GM23248 (cell line): Measurements from ENCODE around the gene CTNNA3. TPM values are rescaled to one million over a fixed set of nuclear protein-coding genes. Genes with fewer than 3 reads are reported as not detected.
A peak's percentile ranks its signal among the peaks of the same experiment; 100 is the strongest.

Experiments used
- DNase-seq: peaks from one replicate; pipeline ENCODE4 v3.0.0-alpha.2; 2015
- H2AFZ ChIP-seq: fragments of 200-600 bp; sonication (generic); 2 replicates; pipeline ENCODE4 v1.6.1; 2016; ENCODE audit warnings: antibody characterized with exemption
- H3F3A ChIP-seq: fragments of 200-600 bp; sonication (generic); 2 replicates; pipeline ENCODE4 v1.6.1; 2016; ENCODE audit warnings: mild to moderate bottlenecking, antibody characterized with exemption, mixed run types; ENCODE audit not compliant: insufficient read depth
- H3K27ac ChIP-seq: fragments of 200-600 bp; sonication (generic); 2 replicates; pipeline ENCODE4 v1.5.1; 2016; ENCODE audit warnings: mild to moderate bottlenecking
- H3K27me3 ChIP-seq: fragments of 200-600 bp; sonication (generic); replicated peaks from 2 replicates; pipeline ENCODE4 v1.6.1; 2016; ENCODE audit warnings: mild to moderate bottlenecking; ENCODE audit not compliant: insufficient read depth
- H3K36me3 ChIP-seq: fragments of 200-600 bp; sonication (generic); 2 replicates; pipeline ENCODE4 v1.6.1; 2016; ENCODE audit warnings: low read depth, mild to moderate bottlenecking
- H3K4me1 ChIP-seq: fragments of 200-600 bp; sonication (generic); 2 replicates; pipeline ENCODE4 v1.6.1; 2016; ENCODE audit warnings: mild to moderate bottlenecking; ENCODE audit not compliant: insufficient read depth
- H3K4me2 ChIP-seq: fragments of 200-600 bp; sonication (generic); one replicate; pipeline ENCODE4 v1.6.1; 2016; ENCODE audit warnings: mild to moderate bottlenecking; ENCODE audit not compliant: unreplicated experiment
- H3K4me3 ChIP-seq: fragments of 200-600 bp; sonication (generic); 2 replicates; pipeline ENCODE4 v1.5.1; 2016; ENCODE audit warnings: mild to moderate bottlenecking
- H3K79me2 ChIP-seq: fragments of 200-600 bp; sonication (generic); 2 replicates; pipeline ENCODE4 v1.6.1; 2016; ENCODE audit warnings: mild to moderate bottlenecking; ENCODE audit not compliant: insufficient read depth
- H3K9ac ChIP-seq: fragments of 200-600 bp; sonication (generic); 2 replicates; pipeline ENCODE4 v1.6.1; 2016; ENCODE audit warnings: mild to moderate bottlenecking
- H3K9me2 ChIP-seq: fragments of 200-600 bp; sonication (generic); 2 replicates; pipeline ENCODE4 v1.6.1; 2016; ENCODE audit warnings: mixed run types, mild to moderate bottlenecking, moderate library complexity; ENCODE audit not compliant: insufficient read depth
- H3K9me3 ChIP-seq: fragments of 200-600 bp; sonication (generic); one replicate; pipeline ENCODE4 v1.6.1; 2017; ENCODE audit warnings: low read depth
- H4K20me1 ChIP-seq: fragments of 200-600 bp; sonication (generic); 2 replicates; pipeline ENCODE4 v1.6.0; 2016; ENCODE audit not compliant: insufficient read depth
- EZH2 ChIP-seq: fragments of 200-600 bp; sonication (generic); IDR thresholded peaks from 2 replicates; pipeline ENCODE4 v1.6.1; 2018; ENCODE audit warnings: antibody characterized with exemption, mild to moderate bottlenecking; ENCODE audit not compliant: insufficient read depth, poor library complexity, severe bottlenecking
- EZH2phosphoT487 ChIP-seq: fragments of 200-600 bp; sonication (generic); IDR thresholded peaks from 2 replicates; pipeline ENCODE4 v1.6.1; 2018; ENCODE audit warnings: antibody characterized with exemption, moderate library complexity, mild to moderate bottlenecking, low read depth; ENCODE audit not compliant: insufficient read depth
- WGBS, 2 experiments: methylation state at CpG; one replicate each; pipeline ENCODE4 v1.1.6; 2015 to 2017; ENCODE audit warnings: low lambda C conversion rate in 2 of 2, low coverage in 1 of 2; ENCODE audit errors: missing lambda C conversion rate in 2 of 2; 5-methylcytosine and 5-hydroxymethylcytosine counted together
- in situ Hi-C: fragments of 300-500 bp; cut with MboI; formaldehyde crosslinking; loops from 2 replicates; pipeline ENCODE4 v1.15.0; 2020
- polyA plus RNA-seq: library from polyadenylated mRNA; unstranded; fragments of >200 nt; fragmentation: Nextera tagmentation; extraction: Ambion mirVana; gene quantifications from 2 replicates; pipeline ENCODE4 v1.2.1, GENCODE V29; 2016
- total RNA-seq: library from RNA; depleted of rRNA; stranded (reverse); fragments of >200 nt; shearing (Covaris generic); gene quantifications from 2 replicates; pipeline ENCODE4 v1.2.3, GENCODE V29; 2014

Gene CTNNA3
- total and polyA plus RNA-seq, 2 experiments from 2014 or later: not detected

DNA sequence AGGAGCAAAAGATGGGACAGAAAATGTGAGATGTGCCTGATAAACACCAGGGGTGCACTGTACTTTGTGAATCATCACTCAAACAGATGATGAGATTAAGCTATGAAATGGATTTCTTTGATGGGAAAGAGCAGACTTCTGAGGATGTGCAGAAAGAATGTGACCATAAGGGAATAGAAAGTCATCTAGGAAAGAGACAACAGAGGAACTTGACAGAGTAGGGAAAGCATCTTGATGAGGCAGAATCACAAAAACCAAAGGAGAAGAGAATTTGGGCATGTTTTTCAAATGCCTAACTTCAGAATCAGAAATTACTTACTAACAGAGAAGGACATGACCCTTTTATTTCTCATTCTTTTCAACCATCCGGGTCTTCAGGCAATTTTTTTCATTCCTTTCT lies 852.6 kb downstream of the CTNNA3 start:
- in situ Hi-C loops: no loop called here
- Histone ChIP-seq H3K36me3 (no peaks in the 10 kb centered on the region), H3K9me2 (no peaks in the 10 kb centered on the region), H3K27ac (no peak overlapping the region), H3K79me2 (no peaks in the 10 kb centered on the region), H3K4me1 (no peaks in the 10 kb centered on the region), H3K27me3 (no peaks in the 10 kb centered on the region), H3K4me3 (no peak overlapping the region), H4K20me1 (no peaks in the 10 kb centered on the region), H3F3A (no peaks in the 10 kb centered on the region), H3K4me2 (no peak overlapping the region), H3K9ac (no peak overlapping the region), H3K9me3 (no peaks in the 10 kb centered on the region), H2AFZ (no peak overlapping the region)
- WGBS, 2 experiments: 15 to 20% methylated on average over 1 of the region's 1 CpG
- no peak for TF ChIP-seq EZH2phosphoT487
- TF ChIP-seq EZH2: no peak
- DNase-seq: no peak

DNA sequence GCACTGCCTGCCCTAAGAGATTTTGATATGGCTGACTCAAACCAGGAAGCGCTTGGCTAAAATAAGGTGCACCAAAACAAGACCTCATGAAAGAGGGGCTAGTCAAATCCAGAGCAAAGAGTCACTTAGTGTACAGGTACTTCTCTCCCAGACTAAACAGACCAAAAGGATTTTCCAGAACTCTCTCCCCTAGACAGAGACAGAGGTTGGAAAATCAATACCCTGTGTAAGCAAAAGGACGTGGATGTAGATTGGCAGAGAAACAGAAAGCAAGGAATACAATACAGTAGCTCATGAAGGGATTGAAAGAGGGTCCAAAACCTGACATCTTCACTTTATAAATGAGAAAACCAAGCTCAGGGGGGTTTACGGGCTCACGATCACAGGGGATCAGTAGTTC lies 853.1 kb downstream of the CTNNA3 start:
- H3K79me2 ChIP-seq: no peaks in the 10 kb centered on the region
- no peaks in the 10 kb centered on the region for H3K4me1 ChIP-seq
- in situ Hi-C loops: no loop called here
- DNase-seq: no peak
- no peaks in the 10 kb centered on the region for H3K36me3 ChIP-seq
- H3K27me3 ChIP-seq: no peaks in the 10 kb centered on the region
- no peak overlapping the region for H2AFZ ChIP-seq
- H3F3A ChIP-seq: no peaks in the 10 kb centered on the region
- no peak overlapping the region for H3K4me2 ChIP-seq
- H3K9ac ChIP-seq: no peak overlapping the region
- H4K20me1 ChIP-seq: no peaks in the 10 kb centered on the region
- no peaks in the 10 kb centered on the region for H3K9me2 ChIP-seq
- H3K27ac ChIP-seq: no peak overlapping the region
- 26 to 30% methylated on average over 4 of the region's 4 CpGs for WGBS, 2 experiments
- H3K4me3 ChIP-seq: no peak overlapping the region
- H3K9me3 ChIP-seq: no peaks in the 10 kb centered on the region
- TF ChIP-seq EZH2phosphoT487 (no peak), EZH2 (no peak)

DNA sequence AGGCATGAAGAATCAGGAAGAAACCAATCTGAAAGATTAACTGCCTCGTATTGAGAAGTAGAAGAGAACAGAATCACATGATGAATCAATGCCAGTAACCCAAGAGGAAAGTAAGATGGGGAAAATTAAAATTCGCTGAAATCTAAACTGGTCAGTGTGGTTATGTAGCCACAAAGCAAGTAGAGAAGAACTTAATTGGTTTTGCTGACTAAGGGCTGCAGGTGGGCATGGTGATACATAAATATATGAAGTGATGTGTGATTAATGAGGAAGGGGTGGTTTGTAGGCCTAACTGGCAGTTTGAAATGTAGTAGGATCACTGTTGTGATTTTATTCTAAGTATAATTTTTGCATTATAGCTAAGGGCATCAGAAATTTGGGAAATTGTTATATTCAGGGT lies 853.6 kb downstream of the CTNNA3 start:
- Histone ChIP-seq H3K9ac (no peak overlapping the region), H4K20me1 (no peaks in the 10 kb centered on the region), H3K9me3 (no peaks in the 10 kb centered on the region), H2AFZ (no peak overlapping the region), H3F3A (no peaks in the 10 kb centered on the region), H3K4me3 (no peak overlapping the region), H3K27ac (no peak overlapping the region), H3K4me2 (no peak overlapping the region), H3K4me1 (no peaks in the 10 kb centered on the region), H3K36me3 (no peaks in the 10 kb centered on the region), H3K27me3 (no peaks in the 10 kb centered on the region), H3K79me2 (no peaks in the 10 kb centered on the region), H3K9me2 (no peaks in the 10 kb centered on the region)
- in situ Hi-C loops: no loop called here
- no peak for TF ChIP-seq EZH2
- no peak for TF ChIP-seq EZH2phosphoT487
- no peak for DNase-seq
- 29 to 39% methylated on average over 2 of the region's 2 CpGs for WGBS, 2 experiments

DNA sequence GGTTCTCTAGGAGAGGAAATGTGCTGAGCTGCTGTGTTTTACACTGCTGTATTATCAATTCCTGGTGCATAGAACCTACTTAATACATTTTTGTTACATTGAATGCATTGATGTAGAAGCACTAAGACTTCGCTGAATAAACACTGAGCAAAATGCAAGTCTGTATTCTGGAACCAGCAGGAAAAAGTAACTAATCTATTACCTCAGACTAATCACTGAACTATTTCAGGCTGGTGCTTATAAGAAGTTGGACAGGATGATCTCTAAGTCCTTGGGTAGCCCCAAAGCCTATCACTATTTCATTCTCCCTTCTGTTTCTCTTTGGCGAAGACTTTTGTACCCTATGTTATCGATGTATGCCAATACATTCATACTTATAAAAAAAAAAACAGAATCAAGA lies 857.3 kb downstream of the CTNNA3 start:
- DNase-seq: no peak
- in situ Hi-C loops: no loop called here

DNA sequence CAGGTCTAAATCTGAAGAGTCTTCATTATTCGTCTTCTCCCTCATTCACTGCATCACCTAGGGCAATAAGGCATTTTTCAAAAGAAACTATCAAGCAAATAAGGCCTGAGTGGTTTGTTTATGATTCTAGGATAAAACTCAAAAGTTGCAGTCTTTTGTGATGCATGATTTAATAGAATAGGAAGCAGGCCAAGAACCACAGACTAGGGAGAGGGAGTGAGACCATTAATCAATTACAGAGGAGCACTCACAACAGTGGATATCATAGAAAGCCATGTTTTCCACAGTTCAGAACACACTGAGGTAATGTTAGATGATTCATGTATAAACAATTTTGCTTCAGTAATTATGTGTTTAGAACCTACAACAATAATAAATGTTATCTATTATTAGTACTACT lies 858.0 kb downstream of the CTNNA3 start:
- no peaks in the 10 kb centered on the region for H3K27me3 ChIP-seq
- H3K9me3 ChIP-seq: no peaks in the 10 kb centered on the region
- no peaks in the 10 kb centered on the region for H3K36me3 ChIP-seq
- no peak overlapping the region for H3K4me3 ChIP-seq
- H3K9ac ChIP-seq: no peak overlapping the region
- no peaks in the 10 kb centered on the region for H3K4me1 ChIP-seq
- TF ChIP-seq EZH2 (no peak), EZH2phosphoT487 (no peak)
- H3K9me2 ChIP-seq: no peaks in the 10 kb centered on the region
- H3K79me2 ChIP-seq: no peaks in the 10 kb centered on the region
- H2AFZ ChIP-seq: no peak overlapping the region
- in situ Hi-C loops: no loop called here
- H4K20me1 ChIP-seq: no peaks in the 10 kb centered on the region
- H3F3A ChIP-seq: no peaks in the 10 kb centered on the region
- peak; percentile 1 for DNase-seq
- WGBS, 2 experiments: 37 to 38% methylated on average over 1 of the region's 1 CpG
- H3K4me2 ChIP-seq: no peak overlapping the region
- H3K27ac ChIP-seq: no peak overlapping the region

More for the DNA sequence above, 857.3 kb downstream of the CTNNA3 start:
- TF ChIP-seq EZH2 (no peak), EZH2phosphoT487 (no peak)
- Histone ChIP-seq H4K20me1 (no peaks in the 10 kb centered on the region), H3K4me1 (no peaks in the 10 kb centered on the region), H3K27me3 (no peaks in the 10 kb centered on the region), H3K79me2 (no peaks in the 10 kb centered on the region), H3F3A (no peaks in the 10 kb centered on the region), H3K27ac (no peak overlapping the region), H3K4me2 (no peak overlapping the region), H3K9me3 (no peaks in the 10 kb centered on the region), H3K9me2 (no peaks in the 10 kb centered on the region), H3K36me3 (no peaks in the 10 kb centered on the region), H3K4me3 (no peak overlapping the region), H2AFZ (no peak overlapping the region), H3K9ac (no peak overlapping the region)
- WGBS, 2 experiments: 68 to 84% methylated on average over 3 of the region's 3 CpGs
